GM12865 (cell line): ENCODE data around the gene ZNRF3.

Source experiments
- DNase-seq: peaks from one replicate; pipeline ENCODE4 v3.0.0; 2010; ENCODE audit warnings: low read depth
- H3K4me3 ChIP-seq: 2 replicates; pipeline ENCODE4 v1.5.1; 2011; ENCODE audit warnings: mild to moderate bottlenecking, low read depth, low read length, control low read depth
- CTCF ChIP-seq: IDR thresholded peaks from 2 replicates; pipeline ENCODE4 v1.5.1; 2011; ENCODE audit warnings: low read length, control low read depth, low read depth, inconsistent platforms; ENCODE audit not compliant: insufficient read depth; ENCODE audit errors: missing control alignments

ZNRF3 gene

GRCh38 chr22:29072979-29073617 is 189.7 kb downstream of the ZNRF3 start, which contains the start of gene KREMEN1:
Gene KREMEN1 (plus strand): TSS chr22:29073035. CDS start chr22:29073131, 96 bp downstream.
- no peak for TF ChIP-seq CTCF
- DNase-seq = no peak
- H3K4me3 ChIP-seq = peak within 1 kb of the TSS; percentile 43

GRCh38 chr22:29073618-29074275 is 190.4 kb downstream of the ZNRF3 start:
- H3K4me3 ChIP-seq = no peak overlapping the region
- DNase-seq = no peak
- TF ChIP-seq CTCF = no peak

GRCh38 chr22:29074276-29074772 is 191.0 kb downstream of the ZNRF3 start:
- no peak for DNase-seq
- no peak overlapping the region for H3K4me3 ChIP-seq
- TF ChIP-seq CTCF = no peak

- DNase-seq = no peak
- no peak for TF ChIP-seq CTCF
- no peak overlapping the region for H3K4me3 ChIP-seq
Observed at GRCh38 chr22:29078036-29078868, 194.9 kb downstream of the ZNRF3 start.

GRCh38 chr22:29078869-29079207 is 195.5 kb downstream of the ZNRF3 start:
- TF ChIP-seq CTCF = no peak
- H3K4me3 ChIP-seq = no peak overlapping the region
- no peak for DNase-seq

- no peak for TF ChIP-seq CTCF
- H3K4me3 ChIP-seq = no peak overlapping the region
- DNase-seq = no peak
Observed at GRCh38 chr22:29079218-29079901, 196.0 kb downstream of the ZNRF3 start.
